Activated CD8-positive, alpha-beta memory T cell treated with anti-CD3 and anti-CD28 coated beads, Interleukin-2, amount 50 U/mL, for 4 hours (primary cell): ENCODE measurements around the gene NFX1.
"Not testable (repeated sequence)": the region's sequence is repeated elsewhere in the genome, so short reads cannot be mapped to it uniquely, and the experiment has no call there.

Source experiments
- DNase-seq: peaks from one replicate; pipeline ENCODE4 v3.0.0-alpha.2; 2020

The NFX1 gene

DNA sequence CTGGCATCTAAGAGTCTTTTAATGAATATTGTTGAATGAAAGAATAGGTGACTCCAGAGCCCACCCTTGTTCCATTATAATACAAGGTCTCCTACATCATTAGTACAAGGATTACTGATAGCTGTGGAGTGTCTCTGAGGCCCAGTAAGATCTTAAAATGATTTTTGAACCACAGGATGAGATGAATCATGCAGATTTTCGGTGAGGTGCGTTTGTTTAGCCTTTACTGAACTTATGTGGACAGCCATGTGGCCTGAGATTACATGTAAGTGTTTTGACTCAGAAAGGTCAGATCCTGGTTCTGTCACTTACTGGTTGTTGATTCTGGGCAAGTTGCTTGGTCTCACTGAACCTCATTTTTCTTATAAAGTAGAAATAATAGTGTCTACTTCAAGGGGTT lies 21.6 kb downstream of the NFX1 start:
- no peak for DNase-seq

DNA sequence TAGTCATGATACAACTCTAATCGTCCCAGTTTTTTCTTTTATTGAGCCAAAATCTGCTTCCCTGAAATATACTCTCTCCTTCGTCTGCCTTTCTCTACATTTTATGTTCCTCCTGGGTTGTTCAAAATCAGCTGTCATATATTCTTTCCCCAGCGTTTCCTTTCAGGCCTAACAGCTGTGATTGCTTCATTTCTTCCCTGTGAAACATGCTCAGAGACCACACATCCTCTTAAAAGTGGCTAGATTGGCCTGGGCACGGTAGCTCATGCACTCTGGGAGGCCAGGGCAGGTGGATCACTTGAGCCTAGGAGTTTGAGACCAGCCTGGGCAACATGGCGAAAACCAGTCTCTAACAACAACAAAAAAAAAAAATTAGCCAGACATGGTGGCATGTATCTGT lies 25.1 kb downstream of the NFX1 start:
- no peak for DNase-seq

DNA sequence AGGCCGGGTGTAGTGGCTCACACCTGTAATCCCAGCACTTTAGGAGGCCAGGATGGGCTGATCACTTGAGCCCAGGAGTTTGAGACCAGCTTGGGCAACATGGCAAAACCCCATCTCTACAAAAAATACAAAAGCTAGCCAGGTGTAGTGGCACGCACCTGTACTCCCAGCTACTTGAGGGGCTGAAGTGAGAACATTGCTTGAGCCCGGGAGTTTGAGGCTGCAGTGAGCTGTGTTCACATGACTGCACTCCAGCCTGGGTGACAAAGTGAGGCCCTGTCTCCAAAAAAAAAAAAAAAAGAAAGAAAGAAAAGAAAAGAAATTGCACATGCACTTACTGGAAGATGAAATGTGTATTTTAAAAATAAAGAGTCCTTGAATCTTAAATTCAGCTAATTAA lies 26.8 kb downstream of the NFX1 start:
- DNase-seq: not testable (repeated sequence)

DNA sequence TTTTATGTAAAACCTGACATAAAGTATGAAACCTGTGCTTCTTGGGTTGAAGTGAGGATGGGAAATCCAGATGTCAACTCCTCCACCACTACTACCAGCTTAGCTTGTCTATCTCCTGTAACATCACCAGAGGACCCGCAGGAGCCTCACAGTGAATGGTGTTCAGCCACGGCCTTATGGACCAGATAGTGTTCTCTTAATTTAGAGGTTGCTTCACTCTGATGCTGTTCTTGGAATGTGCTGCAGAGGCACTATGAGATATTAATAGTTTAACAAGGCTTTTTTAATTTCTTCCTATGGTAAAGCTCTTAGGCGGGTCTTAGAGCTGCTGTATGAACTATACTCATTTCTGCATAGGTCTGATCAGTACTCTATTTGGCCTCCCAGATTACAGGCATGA lies 27.9 kb downstream of the NFX1 start:
- DNase-seq: no peak

DNA sequence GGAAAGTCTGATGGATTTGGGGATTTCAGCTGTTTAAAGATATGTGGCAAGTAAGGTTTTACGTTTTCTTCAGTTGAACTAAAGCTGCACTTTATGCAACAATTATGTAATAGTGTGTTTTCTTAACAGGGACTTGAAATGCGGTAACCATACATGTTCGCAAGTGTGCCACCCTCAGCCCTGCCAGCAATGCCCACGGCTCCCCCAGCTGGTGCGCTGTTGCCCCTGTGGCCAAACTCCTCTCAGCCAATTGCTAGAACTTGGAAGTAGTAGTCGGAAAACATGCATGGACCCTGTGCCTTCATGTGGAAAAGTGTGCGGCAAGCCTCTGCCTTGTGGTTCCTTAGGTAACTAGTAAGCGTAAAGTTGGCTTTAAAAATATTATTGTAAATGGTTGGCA lies 28.5 kb downstream of the NFX1 start:
- DNase-seq: no peak

DNA sequence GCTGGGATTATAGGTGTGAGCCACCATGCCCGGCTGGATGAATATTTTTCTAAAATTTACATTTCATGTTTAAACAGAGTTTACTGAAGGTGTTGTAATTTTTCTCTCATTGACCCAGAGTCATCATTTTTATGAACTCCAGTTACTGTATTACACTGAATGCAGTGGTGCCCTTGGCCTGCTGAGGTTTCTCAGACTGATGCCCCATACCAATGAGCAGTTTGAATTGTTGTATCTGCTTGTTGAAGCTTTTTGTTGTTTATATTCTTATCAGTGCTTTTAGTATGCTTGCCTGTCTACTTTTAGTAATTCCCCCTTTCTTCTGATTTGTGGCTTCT lies 29.9 kb downstream of the NFX1 start:
- DNase-seq: no peak

DNA sequence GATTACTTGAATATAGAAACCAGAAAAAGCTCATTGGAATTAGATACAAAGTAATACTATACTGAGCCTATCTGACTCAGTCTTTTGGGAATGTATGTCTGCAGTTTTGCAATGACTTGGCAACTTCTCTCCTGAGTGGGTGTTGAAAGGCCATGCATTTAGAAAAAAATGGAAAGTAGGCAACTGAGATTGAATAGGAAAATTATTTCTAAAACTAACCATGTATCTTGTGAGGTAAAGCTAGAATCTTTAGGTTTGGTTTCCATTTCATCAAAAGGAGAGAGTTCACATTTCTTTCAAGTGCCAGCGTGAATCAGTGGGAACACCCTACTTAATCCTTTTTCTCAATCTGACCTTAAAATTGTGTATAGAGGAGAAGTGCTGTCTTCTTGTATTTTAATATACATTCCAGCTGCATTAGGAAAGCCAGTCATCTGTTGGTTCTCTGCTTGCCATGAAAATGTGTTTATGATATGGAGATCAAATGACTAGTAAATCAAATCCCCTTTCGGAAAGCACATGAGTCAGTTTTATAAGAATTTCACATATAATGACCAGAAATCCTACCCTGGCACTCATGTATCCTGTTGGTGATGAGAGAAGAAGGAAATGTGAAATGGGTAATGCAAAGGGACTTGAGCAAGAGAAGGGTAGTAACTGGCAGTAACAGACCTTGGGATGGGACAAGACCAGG lies 30.4 kb downstream of the NFX1 start:
- no peak for DNase-seq

DNA sequence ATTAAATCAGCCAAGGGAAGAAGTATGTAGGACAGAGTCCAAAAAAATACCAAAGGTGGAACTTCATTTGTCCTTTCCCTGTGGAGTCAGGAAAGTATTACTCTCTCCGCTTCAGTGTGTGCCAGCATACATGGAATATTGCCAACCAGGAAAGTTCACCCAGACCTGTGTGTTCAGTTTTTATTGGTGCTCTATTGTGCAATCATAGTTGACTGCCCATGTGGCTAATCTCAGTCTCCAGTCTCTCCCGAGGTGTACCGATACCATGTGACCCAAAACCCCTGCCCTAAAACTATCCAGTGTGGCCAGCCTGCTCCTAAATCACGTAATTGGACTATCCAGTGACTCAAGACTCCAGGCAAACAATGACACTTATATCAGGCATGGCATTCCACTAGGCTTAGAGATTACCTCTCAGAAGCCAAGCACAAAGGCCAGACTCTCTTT lies 38.8 kb downstream of the NFX1 start:
- DNase-seq: no peak

DNA sequence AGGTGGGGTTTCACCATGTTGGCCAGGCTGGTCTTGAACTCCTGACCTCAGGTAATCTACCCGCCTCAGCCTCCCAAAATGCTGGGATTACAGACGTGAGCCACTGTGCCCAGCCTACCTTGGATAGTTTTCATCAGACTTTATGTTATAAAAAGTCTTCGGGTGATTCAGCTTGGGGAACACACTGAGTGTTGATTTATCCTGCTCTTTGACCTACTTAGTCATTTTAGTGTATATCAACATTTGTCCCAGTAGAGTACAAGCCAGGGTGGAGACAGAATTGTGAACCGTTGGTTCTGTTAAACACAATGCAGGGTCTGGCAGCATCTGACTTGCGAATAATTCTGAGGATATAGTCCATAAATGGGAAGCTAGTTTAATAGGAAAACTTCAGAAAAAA lies 39.7 kb downstream of the NFX1 start:
- DNase-seq: no peak

DNA sequence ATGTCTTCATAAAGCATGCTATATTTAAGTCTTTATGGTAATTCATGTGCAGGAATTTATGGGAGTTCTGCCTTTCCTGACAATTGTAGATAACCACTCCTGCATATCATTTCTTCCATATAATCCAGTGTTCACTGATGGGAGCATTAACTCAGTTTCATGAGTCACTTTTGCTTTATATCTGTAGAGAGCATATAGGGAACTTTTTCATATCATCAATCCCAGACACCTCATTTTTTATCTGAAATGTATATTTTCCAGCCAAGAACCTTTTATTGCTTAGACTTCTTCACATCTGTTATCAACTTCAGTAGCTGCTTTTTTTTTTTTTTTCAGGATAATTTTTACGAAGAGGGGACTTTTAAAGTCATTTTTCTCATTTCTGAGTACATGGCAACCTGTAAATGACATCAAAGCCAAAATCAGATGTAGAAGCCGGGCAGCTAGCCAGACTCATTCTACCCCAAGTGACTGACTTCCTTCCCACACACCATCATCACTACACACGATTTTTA lies 41.1 kb downstream of the NFX1 start:
- DNase-seq: no peak

DNA sequence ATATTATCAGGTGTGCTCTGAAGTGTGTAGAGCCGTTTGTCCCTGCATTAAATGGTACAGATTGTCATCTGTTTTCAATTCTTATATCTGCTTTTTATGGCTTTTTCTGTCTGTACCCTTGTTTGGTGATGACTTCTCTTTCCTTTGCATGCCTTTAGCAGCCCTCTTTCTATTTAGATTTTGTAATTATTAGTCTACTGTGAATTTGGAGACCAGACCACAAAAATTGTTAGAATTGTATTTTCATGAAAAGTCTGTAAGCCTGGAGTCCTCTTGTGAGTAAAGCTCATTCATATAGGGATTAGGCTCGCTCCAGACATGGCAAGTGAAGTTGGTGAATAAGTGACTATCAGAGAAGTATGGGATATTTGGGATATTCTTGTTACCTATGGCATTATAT lies 41.7 kb downstream of the NFX1 start:
- no peak for DNase-seq

DNA sequence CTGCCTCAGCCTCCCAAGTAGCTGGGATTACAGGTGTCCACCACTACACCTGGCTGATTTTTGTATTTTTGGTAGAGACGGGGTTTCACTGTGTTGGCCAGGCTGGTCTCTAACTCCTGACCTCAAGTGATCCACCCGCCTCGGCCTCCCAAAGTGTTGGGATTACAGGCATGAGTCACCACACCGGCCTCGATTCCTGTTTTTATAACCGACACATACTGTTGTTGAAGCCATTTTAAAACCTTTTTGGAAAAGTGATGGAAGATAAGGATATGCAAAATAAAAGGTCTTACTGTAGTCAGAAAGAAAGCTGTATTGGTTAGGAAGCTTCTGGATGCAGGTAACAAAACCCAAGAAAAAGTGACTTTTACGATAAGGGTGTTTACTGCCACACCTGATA lies 42.6 kb downstream of the NFX1 start:
- DNase-seq: not testable (repeated sequence)

DNA sequence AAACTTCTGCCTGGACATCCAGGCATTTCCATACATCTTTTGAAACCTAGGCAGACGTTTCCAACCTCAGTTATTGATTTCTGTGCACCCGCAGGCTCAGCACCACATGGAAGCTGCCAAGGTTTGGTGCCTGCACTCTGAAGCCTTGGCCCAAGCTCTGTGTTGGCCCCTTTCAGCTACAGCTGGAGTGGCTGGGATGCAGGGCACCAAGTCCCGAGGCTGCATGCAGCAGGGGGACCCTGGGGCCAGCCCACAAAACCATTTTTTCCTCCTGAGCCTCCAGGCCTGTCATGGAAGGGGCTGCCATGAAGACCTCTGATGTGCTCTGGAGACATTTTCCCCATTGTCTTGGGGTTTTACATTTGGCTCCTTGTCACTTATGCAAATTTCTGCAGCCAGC lies 49.9 kb downstream of the NFX1 start:
- DNase-seq: no peak

DNA sequence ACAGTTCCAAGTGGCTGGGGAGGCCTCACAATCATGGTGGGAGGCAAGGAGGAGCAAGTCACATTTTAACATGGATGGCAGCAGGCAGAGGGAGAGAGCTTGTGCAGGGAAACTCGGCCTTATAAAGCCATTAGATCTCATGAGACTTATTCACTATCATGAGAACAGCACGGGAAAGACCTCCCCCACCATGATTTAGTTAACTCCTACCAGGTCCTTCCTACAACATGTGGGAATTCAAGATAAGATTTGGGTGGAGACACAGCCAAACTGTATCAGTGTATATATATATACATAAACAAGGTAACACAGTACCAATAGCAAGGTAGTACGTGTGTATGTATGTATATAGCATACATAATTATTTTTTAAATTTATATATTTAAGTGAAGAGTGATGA lies 50.9 kb downstream of the NFX1 start:
- no peak for DNase-seq

DNA sequence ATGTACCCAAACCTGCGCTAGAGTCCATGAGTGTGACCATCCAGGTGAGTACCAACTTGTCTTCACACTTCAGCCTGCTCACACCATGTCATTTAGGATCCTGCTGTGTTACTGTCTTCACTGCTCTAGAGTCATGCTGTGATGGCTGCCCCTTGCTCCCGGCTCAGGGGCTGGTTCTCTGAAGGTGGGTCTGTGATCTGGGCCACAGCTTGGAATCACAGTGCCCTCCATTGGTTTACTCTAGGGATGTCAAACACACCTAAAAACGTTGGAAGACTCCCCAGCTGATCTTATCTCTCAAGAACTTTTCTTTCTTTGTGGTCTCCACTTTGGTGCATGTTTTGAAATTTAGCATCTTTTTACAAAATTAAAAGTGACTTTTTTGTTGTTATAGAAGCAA lies 53.8 kb downstream of the NFX1 start:
- DNase-seq: no peak

DNA sequence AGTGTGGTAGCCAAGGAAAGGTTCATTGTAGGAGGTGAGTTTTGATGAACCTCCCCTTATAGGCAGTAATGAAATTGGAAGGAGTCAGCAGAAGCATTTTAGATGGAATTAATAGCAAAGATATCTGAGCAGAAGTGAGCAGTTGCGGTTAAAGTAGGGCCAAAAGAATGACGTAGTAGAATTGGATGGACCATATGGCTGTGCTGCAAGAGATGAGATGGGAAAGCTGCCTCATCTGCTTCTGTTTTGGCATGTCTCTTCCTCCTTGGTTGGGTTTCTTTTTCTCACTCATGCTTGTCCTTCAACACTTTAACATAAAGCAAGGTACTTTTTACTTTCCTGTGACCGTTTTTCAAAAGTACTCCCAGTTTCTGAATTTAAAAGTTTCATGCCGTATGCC lies 56.2 kb downstream of the NFX1 start:
- DNase-seq: no peak

DNA sequence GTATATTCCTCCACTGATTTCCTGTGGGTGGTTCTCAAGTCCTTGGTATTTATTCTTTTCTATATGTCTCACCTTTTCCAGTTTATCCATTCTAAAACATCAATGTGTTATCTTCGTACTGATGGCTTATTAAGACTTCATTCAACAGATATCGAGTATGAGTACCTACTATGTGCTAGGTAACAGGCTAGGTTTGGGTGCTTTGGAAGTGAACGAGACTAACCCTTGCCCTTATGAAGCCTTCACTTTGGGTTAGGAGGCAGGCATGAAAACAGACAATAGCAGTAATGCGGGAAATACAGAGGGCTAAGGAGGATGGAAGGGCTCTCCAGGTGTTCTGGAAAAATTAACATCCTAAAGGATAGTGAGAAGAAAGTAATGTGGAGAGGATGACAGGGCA lies 58.7 kb downstream of the NFX1 start:
- no peak for DNase-seq

DNA sequence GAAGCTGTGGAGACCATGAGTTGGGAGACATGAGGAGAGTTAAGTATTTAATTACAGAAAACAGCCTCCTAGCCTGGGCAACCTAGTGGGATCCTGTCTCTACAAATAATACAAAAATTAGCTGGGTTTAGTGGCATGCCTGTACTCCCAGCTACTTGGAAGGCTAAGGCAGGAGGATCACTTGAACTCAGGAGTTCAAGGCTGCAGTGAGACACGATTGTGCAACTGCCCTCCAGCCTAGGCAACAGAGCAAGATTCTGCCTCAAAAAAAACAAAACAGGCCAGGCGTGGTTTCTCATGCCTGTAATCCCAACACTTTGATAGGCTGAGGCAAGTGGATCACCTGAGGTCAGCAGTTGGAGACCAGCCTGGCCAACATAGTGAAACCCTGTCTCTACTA lies 59.4 kb downstream of the NFX1 start:
- no peak for DNase-seq

DNA sequence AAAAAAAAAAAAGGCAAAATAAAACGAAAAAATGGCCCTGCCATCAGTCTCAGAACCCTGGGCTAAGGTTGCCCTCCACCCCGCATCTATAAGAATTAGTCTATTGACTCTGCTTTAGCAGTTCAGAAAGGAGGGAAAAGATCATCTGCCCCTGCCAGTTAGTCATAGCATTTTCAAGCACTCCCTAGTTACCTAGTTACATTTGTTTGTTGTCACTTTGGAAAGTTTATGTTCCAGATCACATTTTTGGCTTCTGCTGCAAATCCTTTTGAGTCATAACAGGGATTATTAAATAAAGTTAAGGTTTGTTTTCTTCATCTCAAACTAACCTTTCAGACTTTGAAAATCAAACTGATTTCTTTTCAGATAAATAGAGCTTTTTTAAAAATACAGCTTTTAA lies 60.0 kb downstream of the NFX1 start:
- DNase-seq: no peak

DNA sequence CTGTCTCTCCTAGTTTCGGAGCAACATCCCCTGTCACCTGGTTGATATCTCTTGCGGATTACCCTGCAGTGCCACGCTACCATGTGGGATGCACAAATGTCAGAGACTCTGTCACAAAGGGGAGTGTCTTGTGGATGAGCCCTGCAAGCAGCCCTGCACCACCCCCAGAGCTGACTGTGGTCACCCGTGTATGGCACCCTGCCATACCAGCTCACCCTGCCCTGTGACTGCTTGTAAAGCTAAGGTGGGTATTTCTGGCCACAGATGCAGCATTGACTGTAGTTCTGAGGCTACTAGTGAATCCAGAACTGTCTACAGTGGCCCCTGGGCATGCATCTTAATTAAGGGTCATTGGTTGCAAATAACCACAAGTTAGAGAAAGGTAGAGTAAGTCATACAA lies 61.2 kb downstream of the NFX1 start:
- DNase-seq: no peak

DNA sequence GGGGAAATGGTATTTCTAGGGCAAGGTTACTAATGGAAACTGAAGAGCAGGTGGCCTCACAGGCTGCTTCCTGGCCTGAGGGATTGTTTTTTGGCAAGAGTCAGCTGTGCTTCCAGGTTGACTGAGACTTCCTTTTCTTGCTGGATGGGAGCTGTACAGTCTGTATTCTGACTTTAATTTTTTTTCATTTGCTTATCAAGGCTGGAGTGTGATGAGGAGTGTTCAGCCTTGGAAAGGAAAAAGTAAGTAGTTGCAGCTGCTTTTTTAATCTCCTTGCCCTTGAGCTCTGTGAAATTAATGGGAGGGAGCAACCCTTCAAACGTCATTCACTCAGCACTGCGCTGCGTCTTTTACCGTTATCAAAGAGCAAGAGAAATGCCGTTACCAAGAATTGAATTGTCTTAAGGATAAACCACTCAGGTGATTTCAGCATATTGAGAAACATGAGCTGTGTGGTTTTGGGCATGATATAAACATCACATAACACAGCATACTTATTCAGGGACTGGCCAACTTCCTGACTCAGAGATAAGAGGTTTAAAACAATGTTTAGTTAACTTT lies 64.4 kb downstream of the NFX1 start:
- no peak for DNase-seq

DNA sequence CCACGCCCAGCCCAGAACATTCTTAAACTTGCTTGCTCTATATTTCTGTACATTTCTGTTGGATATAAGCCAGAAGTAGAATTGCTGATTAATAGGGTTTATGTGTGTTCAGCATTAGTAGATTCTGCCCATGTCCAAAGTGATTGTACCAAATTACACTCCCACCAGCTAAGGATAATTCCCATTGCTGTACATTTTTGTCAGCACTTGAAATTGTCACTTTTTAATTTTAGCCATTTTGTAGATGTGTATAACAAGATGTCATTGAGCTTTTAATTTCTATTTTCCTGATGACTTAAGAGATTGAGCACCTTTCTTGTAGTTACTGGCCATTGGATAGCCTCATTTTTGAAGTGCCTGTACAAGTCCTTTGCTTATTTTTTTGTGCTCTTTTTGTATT lies 65.6 kb downstream of the NFX1 start:
- DNase-seq: no peak

DNA sequence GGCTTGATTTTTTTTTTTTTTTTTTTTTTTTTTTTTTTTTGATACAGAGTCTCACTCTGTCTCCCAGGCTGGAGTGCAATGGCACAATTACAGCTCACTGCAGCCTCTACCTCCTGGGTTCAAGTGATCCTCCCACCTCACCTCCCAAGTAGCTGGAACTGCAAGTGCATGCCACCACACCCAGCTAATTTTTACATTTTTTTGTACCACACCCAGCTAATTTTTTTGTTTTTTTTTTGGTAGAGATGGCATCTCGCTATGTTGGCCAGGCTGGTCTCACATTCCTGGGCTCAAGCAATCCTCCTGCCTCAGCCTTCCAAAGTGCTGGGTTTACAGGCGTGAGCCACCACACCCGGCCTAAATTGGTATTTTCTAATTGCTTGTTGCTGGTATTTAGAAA lies 68.3 kb downstream of the NFX1 start:
- DNase-seq: not testable (repeated sequence)

DNA sequence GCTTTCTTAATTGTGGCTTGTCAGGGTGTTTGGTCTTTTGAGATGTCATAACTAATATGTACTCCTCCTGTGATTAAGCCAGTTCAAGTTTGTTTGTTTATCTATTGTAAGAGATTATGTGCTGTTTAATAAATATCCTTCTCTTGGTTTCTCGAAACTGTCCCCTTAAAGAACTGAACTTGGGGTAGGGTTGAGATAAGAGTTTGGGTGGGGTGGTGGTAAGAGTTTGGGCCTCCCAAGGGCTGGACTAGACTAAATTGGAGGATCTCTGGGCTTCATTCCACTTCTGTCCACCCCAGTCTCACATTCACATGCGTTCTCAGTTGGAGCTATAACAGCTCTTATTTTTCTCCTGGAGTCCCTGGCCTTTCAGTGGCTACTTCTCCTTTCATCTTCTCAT lies 73.8 kb downstream of the NFX1 start:
- no peak for DNase-seq

DNA sequence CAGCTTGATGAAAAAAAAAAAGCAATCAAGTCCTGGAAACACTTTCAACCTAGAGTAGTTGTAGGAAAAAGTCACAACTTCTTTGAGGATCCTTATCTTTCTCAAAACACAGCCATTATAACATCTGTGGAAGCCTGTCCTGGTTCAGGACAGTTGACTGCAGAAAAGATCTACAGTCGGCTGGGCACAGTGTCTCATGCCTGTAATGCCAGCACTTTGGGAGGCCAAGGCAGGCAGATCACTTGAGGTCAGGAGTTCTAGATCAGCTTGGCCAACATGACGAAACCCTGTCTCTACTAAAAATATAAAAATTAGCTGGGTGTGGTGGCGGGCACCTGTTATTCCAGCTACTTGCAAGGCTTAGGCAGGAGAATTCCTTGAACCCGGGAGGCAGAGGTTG lies 74.5 kb downstream of the NFX1 start:
- DNase-seq: not testable (repeated sequence)
